GM19467 (cell line): ENCODE results near the gene PTPRN2.

Experiments used
- ATAC-seq: cut with Tn5 transposase; IDR thresholded peaks from one replicate; pipeline ENCODE4 v1.9.1; 2021; ENCODE audit warnings: mild to moderate bottlenecking, moderate library complexity; ENCODE audit not compliant: unreplicated experiment

PTPRN2 gene

DNA sequence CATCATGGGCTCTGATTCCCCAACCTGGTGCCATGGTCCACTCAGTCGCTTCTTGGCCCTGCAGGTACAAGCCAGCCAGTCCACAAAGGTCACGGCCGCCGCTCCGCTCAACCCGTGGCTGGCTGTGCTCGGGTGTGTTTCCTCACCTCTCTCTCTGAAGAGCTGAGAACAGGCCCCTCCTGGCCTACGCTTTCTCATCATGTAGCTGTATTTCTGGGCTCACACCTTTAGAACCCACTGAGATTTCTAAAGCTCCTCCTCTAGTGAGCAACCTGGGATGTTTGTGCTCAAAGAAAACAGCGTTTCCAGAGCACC is 30.2 kb downstream of the PTPRN2 start:
- no peak for ATAC-seq

DNA sequence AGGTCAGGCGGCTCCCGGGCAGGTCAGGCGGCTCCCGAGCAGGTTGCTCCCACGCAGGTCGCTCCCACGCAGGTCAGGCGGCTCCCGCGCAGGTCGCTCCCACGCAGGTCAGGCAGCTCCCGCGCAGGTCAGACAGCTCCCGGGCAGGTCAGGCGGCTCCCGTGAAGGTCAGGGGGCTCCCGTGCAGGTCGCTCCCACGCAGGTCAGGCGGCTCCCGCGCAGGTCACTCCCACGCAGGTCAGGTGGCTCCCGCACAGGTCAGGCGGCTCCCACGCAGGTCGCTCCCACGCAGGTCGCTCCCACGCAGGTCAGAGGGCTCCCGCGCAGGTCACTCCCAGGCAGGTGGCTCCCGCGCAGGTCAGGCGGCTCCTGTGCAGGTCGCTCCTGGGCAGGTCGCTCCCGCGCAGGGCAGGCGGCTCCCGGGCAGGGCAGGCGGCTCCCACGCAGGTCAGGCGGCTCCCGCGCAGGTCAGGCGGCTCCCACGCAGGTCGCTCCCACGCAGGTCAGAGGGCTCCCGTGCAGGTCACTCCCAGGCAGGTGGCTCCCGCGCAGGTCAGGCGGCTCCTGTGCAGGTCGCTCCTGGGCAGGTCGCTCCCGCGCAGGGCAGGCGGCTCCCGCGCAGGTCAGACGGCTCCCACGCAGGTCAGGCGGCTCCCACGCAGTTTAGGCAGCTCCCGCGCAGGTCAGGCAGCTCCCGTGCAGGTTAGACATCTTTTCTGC is 30.7 kb downstream of the PTPRN2 start:
- no peak for ATAC-seq

DNA sequence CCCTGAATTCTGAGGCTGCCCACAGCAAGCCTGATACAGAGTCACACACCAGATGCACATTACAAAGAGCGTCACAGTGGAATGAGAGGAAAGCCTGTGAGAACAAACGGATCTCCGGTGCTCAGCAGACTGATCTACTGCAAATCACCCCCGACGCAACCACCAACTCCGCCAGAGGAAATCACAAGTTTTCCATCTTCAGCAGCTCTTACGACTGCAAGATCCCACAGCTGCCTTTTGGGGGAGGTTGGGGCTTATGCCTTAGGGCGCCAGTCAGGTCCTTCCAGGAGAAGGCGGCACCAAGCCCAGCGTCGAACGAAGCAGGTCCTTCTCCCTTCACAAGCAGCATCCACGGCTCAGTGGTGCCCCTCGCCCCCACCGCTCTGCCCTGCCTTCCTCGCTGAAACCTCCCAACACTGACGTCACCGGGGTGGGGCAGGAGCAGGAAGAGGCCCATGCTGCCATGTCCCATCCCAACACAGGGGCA is 32.5 kb downstream of the PTPRN2 start:
- no peak for ATAC-seq

DNA sequence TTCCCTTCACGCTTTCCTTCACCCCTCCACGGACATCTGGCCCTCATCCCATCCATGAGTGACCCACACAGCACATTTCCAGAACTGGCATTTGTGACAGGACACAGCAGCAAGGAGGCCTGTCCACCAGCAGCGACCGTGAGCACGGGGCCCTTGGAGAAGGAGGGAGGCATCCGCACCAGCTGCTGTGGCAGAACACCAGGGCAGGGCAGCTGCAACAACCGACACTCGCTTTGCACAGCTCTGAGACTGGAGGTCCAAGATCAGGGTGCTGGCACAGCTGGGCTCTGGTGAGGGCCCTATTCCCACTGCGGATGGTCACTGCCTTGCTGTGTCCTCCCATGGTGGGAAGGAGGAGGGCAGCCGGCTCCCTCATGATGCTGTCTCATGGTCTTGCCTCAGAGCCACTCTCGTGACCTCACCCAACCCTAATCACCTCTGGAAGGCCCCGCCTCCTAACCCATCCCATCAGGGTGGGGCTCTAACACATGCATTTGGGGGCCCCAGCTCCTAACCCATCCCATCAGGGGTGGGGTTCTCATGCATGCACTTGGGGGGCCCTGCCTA is 36.7 kb downstream of the PTPRN2 start:
- no peak for ATAC-seq

DNA sequence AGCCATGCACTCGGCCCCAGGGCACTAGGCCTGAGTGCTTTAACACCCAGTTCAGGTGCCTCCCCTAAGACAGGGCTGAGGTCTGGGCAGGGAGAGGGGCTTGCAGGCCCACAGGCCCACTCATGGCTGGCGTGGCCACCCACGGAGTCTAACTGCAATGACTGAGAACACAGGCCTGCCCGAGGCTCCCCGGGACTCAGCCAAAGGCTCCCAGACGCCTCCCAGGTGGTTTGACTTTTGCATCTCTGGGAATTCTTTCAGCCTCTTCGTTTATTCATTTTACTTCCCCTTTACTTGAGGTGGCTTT is 37.3 kb downstream of the PTPRN2 start:
- no peak for ATAC-seq

DNA sequence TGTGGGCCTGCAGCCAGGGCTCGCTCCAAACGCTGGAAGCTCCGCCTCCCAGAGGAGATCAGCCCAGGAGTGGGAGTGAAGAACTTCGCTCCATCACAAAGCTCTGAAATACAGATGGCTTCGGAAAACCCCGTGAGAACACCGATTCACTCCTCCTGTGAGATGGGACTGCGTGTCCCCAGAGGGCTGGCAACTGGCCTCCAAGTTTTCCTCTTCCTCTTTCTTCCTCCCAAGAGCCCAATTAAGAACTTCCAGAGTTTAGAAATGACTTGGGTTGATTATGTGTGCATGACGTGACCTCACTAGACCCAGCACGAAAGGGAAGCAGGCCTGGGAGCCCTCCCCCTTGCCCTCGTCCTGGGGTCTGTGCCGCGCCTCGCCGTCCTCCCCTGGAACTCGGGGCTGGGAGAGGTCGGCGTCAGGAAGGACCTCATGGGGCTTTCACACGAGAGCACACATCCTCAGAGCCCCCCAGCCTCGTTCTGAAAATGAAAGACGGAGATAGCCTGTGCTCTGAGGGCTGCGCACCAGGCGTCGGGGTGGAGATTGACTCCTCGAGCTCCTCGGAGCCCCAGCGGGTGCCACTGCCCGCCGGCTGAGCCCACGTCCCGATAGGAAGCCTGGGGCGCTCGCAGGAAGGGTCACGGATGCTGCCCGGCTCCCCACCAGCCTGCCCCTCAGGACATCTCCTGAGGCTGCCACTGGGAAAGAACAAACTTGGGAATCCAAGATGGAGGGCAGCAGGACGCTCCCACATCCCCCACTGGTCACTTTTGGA is 37.8 kb downstream of the PTPRN2 start:
- no peak for ATAC-seq

DNA sequence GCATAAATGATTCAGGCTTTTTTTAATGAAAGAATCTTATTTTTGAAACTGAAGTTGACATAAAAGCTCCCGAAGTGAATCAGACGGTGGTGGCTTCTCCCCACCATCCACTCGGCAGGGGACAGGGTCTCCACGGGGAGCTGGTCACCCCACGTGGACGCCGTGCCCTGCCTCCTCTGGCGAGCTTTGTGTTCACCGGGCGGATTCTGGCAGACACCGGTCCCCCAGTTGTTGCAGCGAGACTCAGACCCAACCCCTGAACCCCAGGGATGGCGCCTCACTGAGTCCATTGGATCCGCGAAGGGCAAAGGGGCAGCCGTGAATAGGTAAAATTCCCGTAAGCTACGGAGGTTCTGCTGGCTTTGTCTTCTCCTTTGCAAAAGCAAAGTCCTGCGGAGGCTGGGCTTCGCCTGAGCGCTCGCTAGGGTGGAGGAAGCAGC is 38.4 kb downstream of the PTPRN2 start:
- ATAC-seq: no peak

DNA sequence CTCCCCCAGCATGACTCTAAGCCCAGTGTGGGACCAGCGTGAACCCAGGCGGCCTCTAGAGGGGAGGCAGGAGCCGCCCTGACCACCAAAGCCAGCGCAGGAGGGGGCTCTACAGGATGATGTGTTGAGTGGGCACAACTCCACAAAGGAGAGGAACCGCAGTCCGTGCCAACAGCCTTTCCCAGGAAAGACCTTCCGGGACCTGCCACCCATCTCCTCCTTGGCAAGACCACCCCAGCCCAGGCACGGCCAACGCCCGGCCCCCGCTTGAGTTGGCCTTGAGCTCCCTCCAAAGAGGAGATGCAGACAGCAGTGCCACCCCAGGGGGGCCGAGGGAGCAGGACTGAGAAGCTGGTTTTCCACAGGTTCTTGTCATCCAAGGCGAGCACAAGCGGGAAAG is 38.9 kb downstream of the PTPRN2 start:
- ATAC-seq: no peak

DNA sequence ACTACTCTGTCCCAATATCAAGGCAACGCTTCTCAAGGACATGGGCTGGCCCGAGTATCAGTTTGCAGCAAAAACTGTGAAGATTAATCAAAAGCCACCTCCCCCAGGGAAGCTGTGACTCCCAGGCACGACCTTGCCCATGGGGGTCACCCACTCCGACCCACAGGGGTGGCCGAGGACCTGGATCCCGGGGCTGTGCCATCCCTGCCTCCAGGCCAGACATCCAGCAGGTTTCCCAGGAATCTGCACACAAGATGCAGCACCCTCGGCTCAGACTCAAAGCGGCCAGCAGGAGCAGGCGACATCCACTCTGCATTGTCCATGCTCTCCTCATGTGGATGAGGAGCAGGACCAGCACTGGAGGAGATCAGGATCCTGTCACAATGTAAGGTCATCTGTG is 39.8 kb downstream of the PTPRN2 start:
- ATAC-seq: no peak

DNA sequence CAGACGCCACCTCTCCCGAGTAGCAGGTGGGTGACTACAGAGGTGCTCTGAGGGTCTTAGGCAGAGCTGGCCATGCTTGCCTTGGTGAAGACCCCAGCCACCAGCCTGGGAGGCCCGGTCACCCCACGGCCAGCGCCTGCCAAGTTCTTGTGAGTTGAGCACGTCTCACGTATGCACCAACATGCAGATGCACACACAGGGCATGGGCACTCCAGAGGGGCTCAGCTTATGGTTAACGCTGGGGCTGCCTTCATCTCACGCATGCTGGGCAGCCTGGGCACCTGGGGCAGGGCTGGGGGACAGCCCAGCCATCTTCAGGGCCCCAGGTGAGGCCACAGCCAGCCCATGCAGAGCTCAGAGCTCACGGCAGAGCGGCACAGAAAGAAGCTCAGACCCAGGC is 41.0 kb downstream of the PTPRN2 start:
- ATAC-seq: no peak

DNA sequence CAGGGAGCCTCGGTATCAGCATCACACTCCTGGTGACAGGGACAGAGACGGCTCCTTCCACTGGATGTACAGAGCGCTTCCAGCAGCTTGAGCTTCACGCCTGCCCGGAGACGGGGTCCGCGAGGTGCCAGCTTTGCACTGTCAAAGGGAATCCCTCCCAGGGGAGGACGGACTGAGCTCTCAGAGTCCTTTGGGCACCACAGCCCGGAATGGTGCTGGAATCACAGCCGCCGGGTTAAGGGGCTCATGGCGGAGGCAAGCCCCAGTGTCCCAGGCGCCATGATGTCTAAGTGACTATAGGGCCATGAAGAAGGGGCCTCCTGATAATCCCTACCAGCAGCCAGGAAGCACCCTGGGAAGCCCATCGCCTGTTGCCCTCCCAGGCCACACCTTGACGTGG is 41.4 kb downstream of the PTPRN2 start:
- ATAC-seq: no peak

DNA sequence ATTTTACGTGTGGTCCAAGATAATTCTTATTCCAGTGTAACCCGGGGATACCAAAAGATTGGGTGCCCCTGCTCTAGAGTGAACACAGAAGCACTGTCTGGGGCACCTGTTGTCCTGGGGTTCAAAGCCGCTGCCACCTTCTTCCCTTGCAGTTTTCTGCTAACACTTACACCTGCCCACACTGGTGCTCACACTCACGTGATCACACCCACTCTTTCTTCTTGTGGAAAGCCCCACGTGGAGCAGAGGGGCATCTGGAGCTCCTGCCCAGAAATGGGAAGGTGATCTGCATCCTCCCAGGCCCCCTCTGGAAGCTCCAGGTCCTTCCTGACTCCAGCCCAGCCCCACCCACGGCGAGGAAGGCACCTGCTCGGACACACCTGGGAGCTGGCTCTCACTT is 42.9 kb downstream of the PTPRN2 start:
- ATAC-seq: no peak

DNA sequence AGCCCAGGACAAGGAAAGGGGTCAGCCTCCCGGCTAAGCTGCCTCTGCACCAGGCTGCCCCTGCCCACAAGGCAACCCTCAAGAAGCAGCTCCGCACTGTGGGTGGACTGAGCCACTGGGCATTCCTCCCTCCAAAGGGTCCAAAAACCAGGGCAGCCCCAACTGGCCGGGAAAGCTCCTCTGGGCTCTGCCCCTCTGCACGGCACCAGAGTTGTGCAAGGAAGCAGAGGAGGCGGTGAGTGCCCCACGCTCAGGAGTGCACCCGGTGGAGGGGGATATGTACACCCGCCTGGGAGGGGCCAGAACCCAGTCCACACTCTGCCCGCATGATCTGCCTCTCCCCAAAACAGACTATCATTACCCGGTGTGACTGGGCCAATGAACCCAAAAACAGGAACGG is 43.8 kb downstream of the PTPRN2 start:
- ATAC-seq: no peak

DNA sequence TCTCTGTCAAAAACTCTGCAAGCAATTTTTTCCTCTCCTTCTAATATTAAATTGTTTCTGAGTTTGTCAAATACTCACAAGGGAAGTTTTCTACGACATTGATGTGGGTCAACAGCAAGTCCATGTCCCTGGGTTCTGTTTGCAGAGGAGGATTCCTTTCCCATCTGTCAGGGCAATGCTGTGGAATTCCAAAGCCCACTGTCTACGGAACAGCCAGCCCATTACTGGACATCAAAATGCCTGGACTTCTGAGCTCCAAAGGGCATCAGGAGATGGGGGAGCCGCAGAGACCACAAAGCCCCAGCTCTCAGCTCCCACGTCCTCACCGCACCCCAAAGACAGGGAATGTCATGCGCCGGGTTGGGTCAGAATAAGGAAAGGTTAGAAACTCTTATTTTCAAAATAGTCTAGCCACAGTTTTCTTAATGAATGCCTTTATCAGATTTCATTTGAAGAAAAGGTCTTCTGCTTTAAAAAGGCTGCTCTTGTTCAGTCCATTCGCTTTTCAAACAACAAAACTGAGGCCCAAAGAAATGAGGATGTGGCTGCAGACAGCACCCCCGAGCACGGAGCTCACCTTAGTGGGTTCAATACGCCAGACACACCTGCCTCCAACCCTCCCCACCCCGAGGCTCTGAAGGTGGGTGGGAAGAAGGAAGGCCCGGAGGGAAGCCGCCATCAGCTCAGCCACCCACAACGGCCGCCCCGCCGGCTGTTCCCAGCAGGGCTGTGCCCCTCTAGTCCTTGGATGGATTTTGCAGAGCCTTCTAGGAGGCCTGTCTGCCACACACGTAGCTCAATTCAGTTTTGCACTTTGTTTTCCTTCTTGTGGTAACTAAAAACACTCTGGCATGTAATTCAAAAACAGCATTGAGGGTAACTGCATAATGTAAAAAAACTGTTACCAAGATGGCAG is 44.7 kb downstream of the PTPRN2 start:
- no peak for ATAC-seq

DNA sequence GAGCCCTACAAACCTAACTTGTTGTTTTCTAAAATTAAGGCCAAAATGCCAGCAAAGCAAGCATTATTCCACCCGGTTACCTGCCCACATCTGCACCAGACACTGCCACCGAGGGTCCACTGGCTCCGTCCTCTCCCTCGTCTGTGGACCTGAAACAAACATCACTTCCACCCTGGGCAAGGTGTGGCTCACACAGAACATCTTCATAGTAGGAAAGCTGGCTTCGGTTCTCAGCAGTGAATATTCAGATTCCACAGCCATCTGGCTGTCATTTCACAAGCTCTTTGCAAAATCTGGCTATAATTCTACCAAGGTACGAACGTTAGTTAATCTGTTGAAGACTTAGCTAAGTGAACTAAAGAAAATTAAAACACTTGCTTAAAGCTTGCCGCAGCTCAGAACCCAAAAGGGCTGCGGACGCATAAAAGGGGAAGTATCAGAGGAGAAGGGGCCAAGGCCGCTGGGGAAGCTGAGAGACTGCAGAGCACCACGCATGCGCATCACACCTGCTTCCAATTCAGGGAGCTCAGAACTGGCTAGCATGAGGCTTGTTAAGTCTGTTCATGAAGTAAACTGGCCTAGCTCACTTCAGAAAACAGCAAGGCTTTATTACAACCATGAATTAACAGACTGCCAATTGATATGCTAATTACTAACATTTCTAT is 46.1 kb downstream of the PTPRN2 start:
- ATAC-seq: no peak

DNA sequence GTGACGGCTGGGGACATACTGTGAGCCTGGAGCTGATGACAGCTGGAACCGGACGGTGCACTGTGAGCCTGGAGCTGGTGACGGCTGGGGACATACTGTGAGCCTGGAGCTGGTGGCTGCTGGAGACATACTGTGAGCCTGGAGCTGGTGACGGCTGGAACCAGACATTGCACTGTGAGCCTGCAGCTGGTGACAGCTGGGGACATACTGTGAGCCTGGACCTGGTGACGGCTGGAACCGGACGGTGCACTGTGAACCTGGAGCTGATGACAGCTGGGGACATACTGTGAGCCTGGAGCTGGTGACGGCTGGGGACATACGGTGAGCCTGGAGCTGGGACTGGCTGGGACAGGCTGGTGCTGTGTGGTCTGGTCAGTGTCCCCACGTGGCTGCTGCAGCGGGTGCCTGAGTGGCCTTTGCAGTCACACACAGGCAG is 47.9 kb downstream of the PTPRN2 start:
- ATAC-seq: no peak

DNA sequence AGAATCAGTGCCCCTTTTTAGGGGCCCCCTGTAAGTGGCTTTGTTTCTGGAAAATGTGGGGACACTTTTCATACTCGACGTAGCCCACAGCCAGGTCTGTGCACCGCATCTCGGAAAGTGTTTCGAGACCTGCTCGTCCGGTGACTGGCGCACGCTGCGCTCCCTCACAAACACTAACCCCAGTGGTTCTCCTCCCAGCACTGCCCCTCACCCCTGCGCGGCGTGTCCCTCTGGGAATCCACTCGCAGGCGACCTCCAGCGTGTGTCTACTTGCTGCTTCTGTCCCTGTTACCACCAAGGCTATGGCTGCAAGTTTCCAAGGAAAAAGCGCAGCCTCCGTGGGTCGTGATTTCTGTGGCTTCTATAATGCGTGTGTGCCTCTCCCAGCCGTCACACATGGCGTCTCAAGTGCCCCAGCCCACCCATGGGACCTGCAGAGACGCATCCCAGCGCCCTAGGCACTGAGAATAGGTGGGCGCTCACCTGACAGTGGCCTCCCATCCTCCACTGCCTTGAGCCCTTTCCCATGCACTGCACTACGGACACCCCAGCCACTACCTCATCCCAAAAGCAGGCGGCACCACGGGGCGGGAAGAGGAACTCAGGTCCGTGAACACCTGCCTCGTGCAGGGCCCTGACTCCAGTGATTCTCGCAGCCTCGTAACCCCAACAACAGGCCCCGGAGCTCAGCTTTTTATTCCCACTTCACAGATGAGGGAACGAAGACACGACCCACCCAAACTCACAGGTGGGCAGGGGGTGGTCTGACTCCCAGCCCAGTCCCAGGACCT is 49.3 kb downstream of the PTPRN2 start:
- ATAC-seq: no peak

DNA sequence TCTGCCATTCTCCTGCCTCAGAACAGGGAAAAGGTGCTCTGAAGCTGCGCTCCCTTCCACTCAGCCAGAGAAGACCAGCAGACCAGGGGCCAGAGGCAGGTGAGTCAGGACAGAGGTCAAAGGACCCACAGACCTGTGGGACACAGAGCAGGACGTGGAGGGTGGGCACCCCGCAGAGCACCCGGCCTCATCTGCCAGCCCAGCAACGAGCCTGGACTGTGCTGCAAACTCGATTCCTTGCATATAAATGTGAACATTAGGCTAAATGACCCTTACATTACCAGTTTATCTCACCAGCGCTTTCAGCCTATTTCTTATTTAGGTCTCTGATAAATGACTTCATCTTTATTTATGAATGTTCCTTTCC is 50.1 kb downstream of the PTPRN2 start:
- ATAC-seq: no peak

DNA sequence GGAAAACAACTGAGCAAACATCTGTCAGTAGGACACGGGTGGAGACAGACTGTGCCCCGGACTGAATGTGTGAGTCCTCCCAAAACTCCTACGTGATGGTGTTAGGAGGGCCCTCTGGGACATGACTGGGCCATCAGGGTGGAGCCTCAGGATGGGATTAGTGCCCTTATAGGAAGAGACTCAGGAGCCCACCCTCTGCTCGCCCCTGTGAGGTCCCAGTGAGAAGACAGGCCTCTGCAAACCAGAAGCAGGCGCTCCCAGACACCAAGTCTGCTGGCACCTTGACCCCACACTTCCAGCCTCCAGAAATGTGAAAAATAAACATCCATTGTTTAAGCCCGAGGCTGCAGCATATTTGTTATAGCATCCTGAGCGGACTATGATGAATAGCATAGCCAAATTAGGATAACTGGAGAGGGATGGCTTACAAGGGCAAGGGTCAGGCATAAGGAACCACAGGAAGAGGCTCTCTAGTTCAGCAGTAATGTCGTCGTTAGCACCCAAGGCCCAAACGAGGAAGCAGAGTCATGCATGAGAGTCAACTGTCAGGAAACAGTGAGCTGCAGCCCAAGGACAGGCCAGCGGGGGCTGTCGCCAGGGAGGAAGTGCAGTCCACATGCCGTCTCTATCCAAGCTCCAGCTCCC is 50.6 kb downstream of the PTPRN2 start:
- ATAC-seq: no peak

DNA sequence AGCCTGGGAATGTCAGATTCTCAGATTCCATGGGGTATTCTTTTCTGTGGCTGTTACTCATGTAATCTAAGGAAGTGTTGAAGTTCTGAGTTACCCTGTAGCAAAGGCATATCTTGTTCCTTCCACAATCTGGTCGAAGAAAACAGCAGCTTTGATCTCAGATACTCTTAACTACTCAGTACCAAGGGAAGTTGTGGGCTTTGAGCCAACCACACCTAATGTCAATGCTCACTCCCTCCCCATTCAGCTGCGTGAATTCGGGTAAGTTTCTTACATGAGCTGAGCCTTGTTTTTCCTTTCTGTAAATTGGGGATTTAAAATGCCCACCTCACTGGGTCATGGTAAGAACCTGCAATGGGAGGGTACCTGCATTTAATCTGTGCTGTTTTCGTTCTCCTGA is 52.5 kb downstream of the PTPRN2 start:
- ATAC-seq: no peak
